PC-3 (cell line): Measurements from ENCODE around the gene ZNF793. TPM values are rescaled to one million over a fixed set of nuclear protein-coding genes. Genes with fewer than 3 reads are reported as not detected.

Experiments
- ATAC-seq: fragments of 200-7000 bp; cut with Tn5 transposase; 2 replicates; pipeline ENCODE4 v1.9.1; 2020; ENCODE audit warnings: mild to moderate bottlenecking, moderate library complexity
- BruUV-seq: library from RNA; stranded (reverse); fragments of 400-500 nt; replicated peaks from 2 replicates; lab custom pipeline; 2021; lab: Mats Ljungman, UMichigan
- CTCF ChIA-PET: fragments of 300-600 bp; sonication (Branson Sonifier 250); formaldehyde crosslinking; loops from one replicate; lab custom pipeline; 2022; ENCODE audit warnings: antibody characterized with exemption; lab: Charles Lee
- POLR2A ChIA-PET: fragments of 300-600 bp; sonication (Branson Sonifier 250); formaldehyde crosslinking; loops from one replicate; lab custom pipeline; 2022; ENCODE audit warnings: antibody characterized with exemption; ENCODE audit not compliant: unreplicated experiment; lab: Charles Lee
- DNase-seq: peaks from one replicate; pipeline ENCODE4 v3.0.0-alpha.2; 2015
- H2AFZ ChIP-seq: fragments of 300-600 bp; sonication (generic); 2 replicates; pipeline ENCODE4 v1.6.0; 2016; ENCODE audit warnings: antibody characterized with exemption, low read length
- H3F3A ChIP-seq: fragments of 300-600 bp; sonication (generic); one replicate; pipeline ENCODE4 v1.6.0; 2017; ENCODE audit warnings: antibody characterized with exemption, low read length, control low read depth, mild to moderate bottlenecking; ENCODE audit not compliant: unreplicated experiment
- H3K27ac ChIP-seq: fragments of 300-600 bp; sonication (generic); 2 replicates; pipeline ENCODE4 v1.5.1; 2016; ENCODE audit warnings: mild to moderate bottlenecking, low read length
- H3K27me3 ChIP-seq: fragments of 300-600 bp; sonication (generic); 2 replicates; pipeline ENCODE4 v1.6.1; 2016; ENCODE audit warnings: low read length, mixed read lengths
- H3K36me3 ChIP-seq: fragments of 300-600 bp; sonication (generic); 2 replicates; pipeline ENCODE4 v1.6.1; 2016; ENCODE audit warnings: low read depth, mixed run types, low read length, mixed read lengths
- H3K4me1 ChIP-seq: fragments of 300-600 bp; sonication (generic); 2 replicates; pipeline ENCODE4 v1.5.1; 2016; ENCODE audit warnings: low read length; ENCODE audit not compliant: insufficient read depth
- H3K4me2 ChIP-seq: fragments of 300-600 bp; sonication (generic); 2 replicates; pipeline ENCODE4 v1.6.0; 2016; ENCODE audit warnings: low read length
- H3K4me3 ChIP-seq: fragments of 300-600 bp; sonication (generic); 2 replicates; pipeline ENCODE4 v1.5.1; 2016; ENCODE audit warnings: mild to moderate bottlenecking, low read length, mixed read lengths
- H3K79me2 ChIP-seq: fragments of 300-600 bp; sonication (generic); 2 replicates; pipeline ENCODE4 v1.6.1; 2017; ENCODE audit warnings: low read length, mixed read lengths
- H3K9ac ChIP-seq: fragments of 300-600 bp; sonication (generic); 2 replicates; pipeline ENCODE4 v1.6.0; 2016; ENCODE audit warnings: mild to moderate bottlenecking, low read length
- H3K9me2 ChIP-seq: fragments of 300-600 bp; sonication (generic); replicated peaks from 2 replicates; pipeline ENCODE4 v1.6.1; 2016; ENCODE audit warnings: mixed run types, low read length, mixed read lengths
- H3K9me3 ChIP-seq: fragments of 300-600 bp; sonication (generic); 2 replicates; pipeline ENCODE4 v1.6.1; 2016; ENCODE audit warnings: low read length, mixed read lengths
- H4K20me1 ChIP-seq: fragments of 300-600 bp; sonication (generic); 2 replicates; pipeline ENCODE4 v1.6.1; 2016; ENCODE audit warnings: low read length, mixed read lengths
- CTCF ChIP-seq: fragments of 300-600 bp; sonication (generic); conservative IDR thresholded peaks from 2 replicates; pipeline ENCODE4 v1.5.1; 2017; ENCODE audit warnings: antibody characterized with exemption, low read depth, mild to moderate bottlenecking, low read length
- EZH2 ChIP-seq: fragments of 300-600 bp; sonication (generic); IDR thresholded peaks from one replicate; pipeline ENCODE4 v1.6.1; 2017; ENCODE audit warnings: antibody characterized with exemption, mild to moderate bottlenecking, low read length; ENCODE audit not compliant: unreplicated experiment
- EZH2phosphoT487 ChIP-seq: fragments of 300-600 bp; sonication (generic); IDR thresholded peaks from 2 replicates; pipeline ENCODE4 v1.6.1; 2018; ENCODE audit warnings: mild to moderate bottlenecking, antibody characterized with exemption, low read length, borderline replicate concordance
- intact Hi-C: fragments of 100-400 bp; cut with micrococcal nuclease; formaldehyde crosslinking; loops from 2 replicates; pipeline ENCODE4 v1.9.0; 2023
- total RNA-seq: library from RNA; depleted of rRNA; stranded (reverse); fragments of >200 nt; gene quantifications from 2 replicates; pipeline ENCODE4 v1.2.3, GENCODE V29; 2014

ZNF793 gene
- total RNA-seq, 1 experiment from 2014 or later: not detected

- no peaks in the 10 kb centered on the region for H3K9me2 ChIP-seq
- no peaks in the 10 kb centered on the region for H3F3A ChIP-seq
- intact Hi-C loops: no loop called here
- peaks cover 8% of the 10 kb centered on the region; the same call in 1 of the 2 replicates for H3K36me3 ChIP-seq
- peak within 1 kb of the TSS; percentile 72 for H2AFZ ChIP-seq
- peak within 1 kb of the TSS; percentile 60 for H3K4me3 ChIP-seq
- no peaks in the 10 kb centered on the region for H3K79me2 ChIP-seq
- no peak within 1 kb of the TSS for H3K9ac ChIP-seq
- H3K27ac ChIP-seq: no peak within 1 kb of the TSS
- TSS peak; percentile 19 for BruUV-seq
- ATAC-seq (no peak), DNase-seq (peak; percentile 39)
- H3K9me3 ChIP-seq: 0 out of 2 replicates have a peak, but pooled peaks cover 3% of the 10 kb centered on the region
- ChIA-PET POLR2A (no interaction called here), CTCF (no interaction called here)
- no peaks in the 10 kb centered on the region for H3K4me1 ChIP-seq
- no peaks in the 10 kb centered on the region for H4K20me1 ChIP-seq
- TF ChIP-seq CTCF (no peak), EZH2phosphoT487 (no peak), EZH2 (no peak)
- peak within 1 kb of the TSS; percentile 46 for H3K4me2 ChIP-seq
- H3K27me3 ChIP-seq: no peaks in the 10 kb centered on the region
These were observed 37.6 kb upstream of the ZNF793 start, which contains the start of gene ZNF570 for GRCh38 chr19:37468961-37469777. ZNF570 (plus strand) TSS chr19:37469356; CDS start chr19:37470355, 999 bp downstream.

- ChIA-PET POLR2A (no interaction called here), CTCF (no interaction called here)
- Histone ChIP-seq H3K9me3 (0 out of 2 replicates have a peak, but pooled peaks cover 3% of the 10 kb centered on the region), H2AFZ (no peak overlapping the region), H3K4me1 (no peaks in the 10 kb centered on the region), H3K4me2 (peak overlapping the region; percentile 46; the same call in 1 of the 2 replicates), H3K9me2 (no peaks in the 10 kb centered on the region), H3K79me2 (no peaks in the 10 kb centered on the region), H4K20me1 (no peaks in the 10 kb centered on the region), H3K27me3 (no peaks in the 10 kb centered on the region), H3K27ac (no peak overlapping the region), H3K4me3 (no peak overlapping the region), H3F3A (no peaks in the 10 kb centered on the region), H3K36me3 (no peaks in the 10 kb centered on the region; the same call in 1 of the 2 replicates), H3K9ac (no peak overlapping the region)
- no TSS peak for BruUV-seq
- ATAC-seq (no peak), DNase-seq (no peak)
- intact Hi-C loops: no loop called here
- TF ChIP-seq CTCF: no peak
- no peak for TF ChIP-seq EZH2
- TF ChIP-seq EZH2phosphoT487: no peak
These were observed 36.5 kb upstream of the ZNF793 start for GRCh38 chr19:37470216-37470615.

DNA sequence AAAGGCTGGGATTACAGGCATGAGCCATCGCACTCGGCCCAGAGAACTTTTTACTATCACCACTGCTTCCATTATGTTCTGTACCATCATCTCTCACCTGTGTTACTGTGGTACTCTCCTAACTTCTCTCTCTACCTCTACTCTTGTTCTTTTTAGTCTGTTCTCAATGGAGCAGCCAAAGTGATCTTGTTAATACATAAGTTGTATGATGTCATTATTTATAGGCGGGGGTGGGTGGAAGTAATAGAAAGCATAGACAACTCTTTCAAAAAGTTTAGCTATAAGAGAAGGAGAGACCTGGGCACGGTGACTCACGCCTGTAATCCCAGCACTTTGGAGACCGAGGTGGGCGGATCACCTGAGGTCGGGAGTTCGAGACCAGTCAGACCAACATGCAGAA lies 34.6 kb upstream of the ZNF793 start:
- ATAC-seq (no peak), DNase-seq (no peak)
- intact Hi-C loops: no loop called here
- no peak overlapping the region for H3K4me3 ChIP-seq
- no peaks in the 10 kb centered on the region for H3F3A ChIP-seq
- POLR2A ChIA-PET: no interaction called here
- peaks cover 11% of the 10 kb centered on the region; the same call in 1 of the 2 replicates for H3K9me3 ChIP-seq
- H3K4me2 ChIP-seq: no peak overlapping the region
- no peak overlapping the region for H2AFZ ChIP-seq
- TF ChIP-seq CTCF (no peak), EZH2phosphoT487 (no peak), EZH2 (no peak)
- no peak overlapping the region for H3K9ac ChIP-seq
- BruUV-seq: no TSS peak
- no peaks in the 10 kb centered on the region for H3K79me2 ChIP-seq
- no peaks in the 10 kb centered on the region for H3K27me3 ChIP-seq
- H3K27ac ChIP-seq: no peak overlapping the region
- no peaks in the 10 kb centered on the region; the same call in 1 of the 2 replicates for H3K36me3 ChIP-seq
- H3K9me2 ChIP-seq: no peaks in the 10 kb centered on the region
- CTCF ChIA-PET: no interaction called here
- no peaks in the 10 kb centered on the region for H4K20me1 ChIP-seq
- H3K4me1 ChIP-seq: no peaks in the 10 kb centered on the region
